Measurements from ENCODE around the gene SMIM15. TPM values are rescaled to one million over a fixed set of nuclear protein-coding genes. Genes with fewer than 3 reads are reported as not detected.
"Not testable (repeated sequence)": the region's sequence is repeated elsewhere in the genome, so short reads cannot be mapped to it uniquely, and the experiment has no call there.

The SMIM15 gene
- total and polyA plus RNA-seq, 4 donors, result 27.1 to 50.3 (median 34.4) TPM

GRCh38 chr5:61202213-61202612, 39.9 kb upstream of the SMIM15 start:
- Histone ChIP-seq H3K9ac (ENCODE audit: insufficient read depth in 1 of 2, low read length in 2 of 2) (no peak overlapping the region), H3K4me1 (ENCODE audit: control insufficient read depth in 5 of 5, insufficient read depth in 5 of 5, low read length in 5 of 5) (no peaks in the 10 kb centered on the region), H3K36me3 (ENCODE audit: control insufficient read depth in 4 of 4, insufficient read depth in 4 of 4, low read length in 4 of 4) (no peaks in the 10 kb centered on the region), H3K27ac (ENCODE audit: low read depth in 1 of 2, low read length in 1 of 2) (no peak overlapping the region), H3K4me3 (no peak overlapping the region), H3K9me3 (ENCODE audit: control insufficient read depth in 4 of 4, insufficient read depth in 3 of 4, low read length in 3 of 4) (peaks cover 0 to 3% (median 2%) of the 10 kb centered on the region in 4 donors), H3K27me3 (ENCODE audit: control insufficient read depth in 3 of 3, insufficient read depth in 3 of 3, low read length in 2 of 3) (no peaks in the 10 kb centered on the region)
- ATAC-seq (ENCODE audit: insufficient read depth, low FRiP score) (no peak), DNase-seq (no peak)
- WGBS, 2 donors, result 91 to 97% methylated on average over 2 of the region's 2 CpGs
- TF ChIP-seq CTCF (IDR thresholded peaks at IDR 0.05; ENCODE audit: control extremely low read depth, extremely low read depth), result no peak

GRCh38 chr5:61200582-61201155, 38.4 kb upstream of the SMIM15 start:
- 93 to 94% methylated on average over 8 of the region's 8 CpGs for WGBS, 2 donors
- H3K36me3 ChIP-seq (ENCODE audit: control insufficient read depth in 4 of 4, insufficient read depth in 4 of 4, low read length in 4 of 4), result no peaks in the 10 kb centered on the region
- no peaks in the 10 kb centered on the region for H3K27me3 ChIP-seq (ENCODE audit: control insufficient read depth in 3 of 3, insufficient read depth in 3 of 3, low read length in 2 of 3)
- no peak overlapping the region for H3K9ac ChIP-seq (ENCODE audit: insufficient read depth in 1 of 2, low read length in 2 of 2)
- TF ChIP-seq CTCF (IDR thresholded peaks at IDR 0.05; ENCODE audit: control extremely low read depth, extremely low read depth), result no peak
- peaks cover 0 to 3% (median 2%) of the 10 kb centered on the region in 4 donors for H3K9me3 ChIP-seq (ENCODE audit: control insufficient read depth in 4 of 4, insufficient read depth in 3 of 4, low read length in 3 of 4)
- ATAC-seq (ENCODE audit: insufficient read depth, low FRiP score), result no peak
- H3K4me3 ChIP-seq, result no peak overlapping the region
- no peak for DNase-seq
- no peak overlapping the region for H3K27ac ChIP-seq (ENCODE audit: low read depth in 1 of 2, low read length in 1 of 2)
- no peaks in the 10 kb centered on the region for H3K4me1 ChIP-seq (ENCODE audit: control insufficient read depth in 5 of 5, insufficient read depth in 5 of 5, low read length in 5 of 5)

GRCh38 chr5:61198606-61199005, 36.3 kb upstream of the SMIM15 start:
- no peak for TF ChIP-seq CTCF (IDR thresholded peaks at IDR 0.05; ENCODE audit: control extremely low read depth, extremely low read depth)
- 91 to 94% methylated on average over 2 of the region's 2 CpGs for WGBS, 2 donors
- ATAC-seq (ENCODE audit: insufficient read depth, low FRiP score), result no peak

GRCh38 chr5:61187826-61188225, 25.6 kb upstream of the SMIM15 start:
- H3K4me1 ChIP-seq (ENCODE audit: control insufficient read depth in 5 of 5, insufficient read depth in 5 of 5, low read length in 5 of 5); DNase-seq; H3K27ac ChIP-seq (ENCODE audit: low read depth in 1 of 2, low read length in 1 of 2); ATAC-seq (ENCODE audit: insufficient read depth, low FRiP score); H3K4me3 ChIP-seq; H3K9ac ChIP-seq (ENCODE audit: insufficient read depth in 1 of 2, low read length in 2 of 2); H3K36me3 ChIP-seq (ENCODE audit: control insufficient read depth in 4 of 4, insufficient read depth in 4 of 4, low read length in 4 of 4); H3K9me3 ChIP-seq (ENCODE audit: control insufficient read depth in 4 of 4, insufficient read depth in 3 of 4, low read length in 3 of 4); H3K27me3 ChIP-seq (ENCODE audit: control insufficient read depth in 3 of 3, insufficient read depth in 3 of 3, low read length in 2 of 3): not testable (repeated sequence)
- WGBS, 2 donors, result 96 to 97% methylated on average over 2 of the region's 2 CpGs

More at GRCh38 chr5:61198606-61199005, 36.3 kb upstream of the SMIM15 start:
- no peaks in the 10 kb centered on the region for H3K36me3 ChIP-seq (ENCODE audit: control insufficient read depth in 4 of 4, insufficient read depth in 4 of 4, low read length in 4 of 4)
- peaks cover 0 to 3% (median 2%) of the 10 kb centered on the region in 4 donors for H3K9me3 ChIP-seq (ENCODE audit: control insufficient read depth in 4 of 4, insufficient read depth in 3 of 4, low read length in 3 of 4)
- H3K4me1 ChIP-seq (ENCODE audit: control insufficient read depth in 5 of 5, insufficient read depth in 5 of 5, low read length in 5 of 5), result no peaks in the 10 kb centered on the region
- no peak overlapping the region for H3K9ac ChIP-seq (ENCODE audit: insufficient read depth in 1 of 2, low read length in 2 of 2)
- no peak overlapping the region for H3K4me3 ChIP-seq
- no peaks in the 10 kb centered on the region for H3K27me3 ChIP-seq (ENCODE audit: control insufficient read depth in 3 of 3, insufficient read depth in 3 of 3, low read length in 2 of 3)
- no peak for DNase-seq
- H3K27ac ChIP-seq (ENCODE audit: low read depth in 1 of 2, low read length in 1 of 2), result no peak overlapping the region

GRCh38 chr5:61187352-61187751, 25.1 kb upstream of the SMIM15 start:
- H3K9me3 ChIP-seq (ENCODE audit: control insufficient read depth in 4 of 4, insufficient read depth in 3 of 4, low read length in 3 of 4); H3K36me3 ChIP-seq (ENCODE audit: control insufficient read depth in 4 of 4, insufficient read depth in 4 of 4, low read length in 4 of 4); ATAC-seq (ENCODE audit: insufficient read depth, low FRiP score); DNase-seq; H3K9ac ChIP-seq (ENCODE audit: insufficient read depth in 1 of 2, low read length in 2 of 2); H3K27me3 ChIP-seq (ENCODE audit: control insufficient read depth in 3 of 3, insufficient read depth in 3 of 3, low read length in 2 of 3); H3K4me3 ChIP-seq; H3K27ac ChIP-seq (ENCODE audit: low read depth in 1 of 2, low read length in 1 of 2): not testable (repeated sequence)
- peaks cover 0 to 12% (median 0%) of the 10 kb centered on the region in 5 donors for H3K4me1 ChIP-seq (ENCODE audit: control insufficient read depth in 5 of 5, insufficient read depth in 5 of 5, low read length in 5 of 5)

Data from lung (tissue), 12 donors.